NCI-H146 (cell line): Measurements from ENCODE around the gene LSR.
"Not testable (repeated sequence)": the region's sequence is repeated elsewhere in the genome, so short reads cannot be mapped to it uniquely, and the experiment has no call there.

Source experiments
- DNase-seq: peaks from one replicate; lab custom pipeline; 2025; lab: John Stamatoyannopoulos, UW

Gene LSR

DNA sequence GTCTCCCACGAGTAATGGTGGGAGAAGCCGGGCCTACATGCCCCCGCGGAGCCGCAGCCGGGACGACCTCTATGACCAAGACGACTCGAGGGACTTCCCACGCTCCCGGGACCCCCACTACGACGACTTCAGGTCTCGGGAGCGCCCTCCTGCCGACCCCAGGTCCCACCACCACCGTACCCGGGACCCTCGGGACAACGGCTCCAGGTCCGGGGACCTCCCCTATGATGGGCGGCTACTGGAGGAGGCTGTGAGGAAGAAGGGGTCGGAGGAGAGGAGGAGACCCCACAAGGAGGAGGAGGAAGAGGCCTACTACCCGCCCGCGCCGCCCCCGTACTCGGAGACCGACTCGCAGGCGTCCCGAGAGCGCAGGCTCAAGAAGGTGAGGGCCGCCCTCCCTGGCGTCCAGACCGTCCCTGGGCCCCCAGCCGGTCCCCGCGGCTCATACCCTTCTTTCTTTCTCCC is 18.6 kb downstream of the LSR start:
- peak; percentile 41 for DNase-seq

- peak; percentile 75 for DNase-seq
Observed at GRCh38 chr19:35267818-35268535, 19.2 kb downstream of the LSR start.

- DNase-seq: peak; percentile 82
Observed at GRCh38 chr19:35268536-35269437, 20.0 kb downstream of the LSR start, which contains the start of gene USF2. Gene USF2 (plus strand): TSS chr19:35268962. CDS start chr19:35269102, 140 bp downstream.

DNA sequence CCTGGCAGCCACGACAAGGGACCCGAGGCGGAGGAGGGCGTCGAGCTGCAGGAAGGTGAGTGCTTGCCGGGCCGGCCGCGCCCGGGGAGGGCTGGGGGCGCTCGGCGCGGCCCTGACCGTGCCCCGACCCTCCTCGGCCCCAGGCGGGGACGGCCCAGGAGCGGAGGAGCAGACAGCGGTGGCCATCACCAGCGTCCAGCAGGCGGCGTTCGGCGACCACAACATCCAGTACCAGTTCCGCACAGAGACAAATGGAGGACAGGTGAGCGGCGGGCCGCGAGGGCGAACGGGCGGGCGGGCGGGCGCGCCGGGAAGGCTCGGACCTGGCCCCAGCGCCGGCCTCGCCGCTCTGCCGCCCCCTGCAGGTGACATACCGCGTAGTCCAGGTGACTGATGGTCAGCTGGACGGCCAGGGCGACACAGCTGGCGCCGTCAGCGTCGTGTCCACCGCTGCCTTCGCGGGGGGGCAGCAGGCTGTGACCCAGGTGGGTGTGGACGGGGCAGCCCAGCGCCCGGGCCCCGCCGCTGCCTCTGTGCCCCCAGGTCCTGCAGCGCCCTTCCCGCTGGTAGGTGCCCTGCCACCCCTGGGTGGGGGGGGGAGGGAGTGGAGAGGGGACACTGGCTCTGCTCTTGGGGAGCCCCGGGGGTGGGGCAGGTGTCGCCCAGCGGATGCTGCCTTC is 20.8 kb downstream of the LSR start:
- peak; percentile 90 for DNase-seq

DNA sequence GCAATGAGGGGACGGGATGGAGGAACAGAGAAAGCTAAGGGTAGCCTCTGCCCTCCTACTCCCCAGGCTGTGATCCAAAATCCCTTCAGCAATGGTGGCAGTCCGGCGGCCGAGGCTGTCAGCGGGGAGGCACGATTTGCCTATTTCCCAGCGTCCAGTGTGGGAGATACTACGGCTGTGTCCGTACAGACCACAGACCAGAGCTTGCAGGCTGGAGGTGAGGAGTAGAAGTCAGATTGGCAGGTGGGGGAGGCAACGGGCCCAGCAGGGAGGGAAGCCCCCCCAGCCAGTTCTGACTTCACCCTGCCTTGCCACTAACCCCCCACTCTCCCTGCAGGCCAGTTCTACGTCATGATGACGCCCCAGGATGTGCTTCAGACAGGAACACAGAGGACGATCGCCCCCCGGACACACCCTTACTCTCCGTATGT is 21.6 kb downstream of the LSR start:
- no peak for DNase-seq

DNA sequence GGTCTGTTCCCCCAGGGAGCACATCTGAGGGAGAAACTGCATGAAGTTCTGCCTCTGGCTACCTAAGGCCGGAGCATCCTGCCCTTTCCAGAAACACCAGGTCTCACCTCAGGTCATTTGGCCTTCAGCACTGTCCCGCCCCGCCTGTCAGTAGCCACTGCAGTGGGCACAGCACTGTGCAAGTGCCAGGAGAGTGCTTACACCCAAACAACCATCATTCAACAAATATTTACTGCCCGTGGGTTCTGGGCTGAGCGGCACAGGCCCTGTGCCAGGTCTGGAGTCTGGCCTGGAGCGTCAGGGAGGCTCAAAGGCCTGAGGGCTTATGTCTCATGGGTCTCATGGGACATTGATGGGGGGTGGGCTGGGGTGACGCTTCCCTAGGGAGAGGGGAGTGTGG is 22.7 kb downstream of the LSR start:
- DNase-seq: no peak

DNA sequence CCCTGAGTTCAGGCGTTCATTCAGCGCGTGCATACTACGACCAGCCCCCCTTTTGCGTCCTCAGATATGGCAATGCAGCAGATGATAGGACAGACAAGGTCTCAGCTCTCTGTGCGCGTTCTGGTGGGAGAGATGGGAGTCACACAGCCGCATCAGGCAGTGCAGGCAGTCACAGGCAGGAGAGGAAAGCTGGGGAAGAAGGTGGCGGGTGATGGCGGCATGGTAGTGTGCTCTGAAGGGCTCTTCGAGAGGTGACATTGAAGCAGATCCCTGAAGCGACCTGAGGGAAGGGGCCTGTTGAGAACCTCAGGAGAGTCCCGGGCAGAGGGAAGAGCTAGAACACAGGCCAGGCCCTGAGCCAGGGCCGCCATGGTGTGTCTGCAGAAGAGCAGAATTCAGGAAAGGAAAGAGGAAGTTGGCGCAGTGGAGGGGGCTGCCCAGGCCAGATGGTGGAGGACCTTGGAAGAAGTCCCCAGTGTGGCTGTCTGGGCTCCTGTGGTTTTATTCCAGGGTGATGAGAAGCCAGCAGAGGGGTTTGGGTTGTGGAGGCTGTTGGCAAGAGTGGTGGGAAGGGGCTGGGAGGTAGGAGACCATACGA is 23.4 kb downstream of the LSR start:
- DNase-seq: no peak

DNA sequence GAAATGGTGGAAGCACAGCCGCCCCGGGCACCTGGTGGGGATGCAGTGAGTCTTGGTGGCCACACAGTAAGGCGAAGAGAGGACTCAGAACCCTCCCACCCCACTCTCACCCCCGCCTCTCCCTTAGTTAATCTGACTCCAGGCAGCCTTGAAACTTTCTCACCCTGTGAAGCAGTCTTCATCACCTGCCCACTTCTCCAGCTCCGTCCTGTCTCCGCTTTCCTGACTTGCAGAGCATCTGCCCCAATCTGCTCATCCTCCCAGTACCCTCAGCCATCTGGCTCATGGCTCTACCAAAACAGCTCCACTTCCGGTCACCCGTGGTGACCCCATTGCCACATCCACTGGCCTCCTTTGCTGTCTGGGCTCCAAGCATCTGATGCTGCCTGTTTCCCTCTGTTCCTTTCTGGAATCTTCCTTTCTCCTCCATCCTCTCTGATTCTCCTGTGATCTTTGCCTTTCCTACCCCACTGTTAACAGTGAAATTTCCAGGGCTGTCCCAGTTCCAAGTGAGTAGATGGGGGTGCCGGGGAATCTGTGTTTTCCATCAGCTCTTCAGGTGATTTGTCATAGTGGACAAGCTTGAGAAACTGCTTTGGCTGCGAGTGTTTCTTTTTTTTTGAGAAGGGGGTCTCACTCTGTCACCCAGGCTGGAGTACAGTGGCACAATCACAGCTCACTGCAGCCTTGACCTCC is 24.3 kb downstream of the LSR start:
- DNase-seq: no peak

GRCh38 chr19:35273686-35274259 is 25.0 kb downstream of the LSR start:
- no peak for DNase-seq

- DNase-seq: no peak
Observed at GRCh38 chr19:35274323-35274722, 25.5 kb downstream of the LSR start.

GRCh38 chr19:35276706-35277281 is 28.0 kb downstream of the LSR start:
- no peak for DNase-seq

- DNase-seq: no peak
Observed at GRCh38 chr19:35278578-35279284, 29.9 kb downstream of the LSR start.

DNA sequence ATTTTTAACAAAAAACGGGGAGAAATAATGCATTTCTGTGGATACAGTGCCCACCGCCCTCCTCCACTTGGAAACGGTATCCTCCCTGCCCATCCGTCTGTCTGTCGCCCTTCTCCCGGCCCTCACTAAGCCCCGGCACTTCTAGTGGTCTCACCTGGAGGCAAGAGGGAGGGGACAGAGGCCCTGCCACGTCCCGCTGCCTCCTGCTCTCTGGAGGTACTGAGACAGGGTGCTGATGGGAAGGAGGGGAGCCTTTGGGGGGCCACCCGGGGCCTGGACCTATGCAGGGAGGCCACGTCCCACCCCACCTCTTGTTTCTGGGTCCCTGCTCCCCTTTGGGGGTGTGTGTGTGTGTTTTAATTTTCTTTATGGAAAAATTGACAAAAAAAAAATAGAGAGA is 30.6 kb downstream of the LSR start:
- DNase-seq: no peak

- no peak for DNase-seq
Observed at GRCh38 chr19:35279985-35280821, 31.4 kb downstream of the LSR start.

GRCh38 chr19:35281303-35281702 is 32.5 kb downstream of the LSR start:
- no peak for DNase-seq

GRCh38 chr19:35284153-35285094 is 35.6 kb downstream of the LSR start:
- no peak for DNase-seq

DNA sequence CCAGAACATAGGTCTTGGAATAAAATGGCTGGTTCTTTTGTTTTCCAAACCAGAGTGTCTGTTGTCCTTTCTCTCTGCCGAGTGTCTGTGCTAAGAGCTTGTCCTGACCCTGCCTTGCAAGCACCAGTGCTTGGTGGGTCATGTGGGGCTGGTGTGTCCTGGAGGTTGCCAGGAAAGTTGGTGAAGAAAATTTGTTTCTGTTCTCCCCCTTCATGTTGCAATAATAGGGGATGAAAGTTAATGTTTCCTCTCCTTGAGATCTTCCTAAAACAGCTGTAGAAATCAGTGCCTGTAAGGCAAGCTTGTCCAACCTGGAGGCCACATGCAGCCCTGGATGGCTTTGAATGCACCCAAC is 36.3 kb downstream of the LSR start:
- DNase-seq: no peak

- DNase-seq: not testable (repeated sequence)
Observed at GRCh38 chr19:35285465-35285864, 36.7 kb downstream of the LSR start.
